Endothelial cell of umbilical vein (primary cell): ENCODE measurements around the gene GALNT1. TPM values are rescaled to one million over a fixed set of nuclear protein-coding genes. Genes with fewer than 3 reads are reported as not detected.

ENCODE experiments used
- BruUV-seq: library from RNA; stranded (reverse); fragments of 400-500 nt; replicated peaks from 2 replicates; lab custom pipeline; 2021; lab: Mats Ljungman, UMichigan
- CTCF ChIA-PET: fragments of 300-600, 350-600 bp; sonication (Branson Sonifier 250); formaldehyde crosslinking; loops from one replicate; lab custom pipeline; 2021; ENCODE audit warnings: antibody characterized with exemption, inconsistent platforms; lab: Charles Lee
- POLR2A ChIA-PET: fragments of 300-600, 350-600 bp; sonication (Branson Sonifier 250); formaldehyde crosslinking; loops from one replicate; lab custom pipeline; 2021; ENCODE audit warnings: antibody characterized with exemption, inconsistent platforms; lab: Charles Lee
- DNase-seq: peaks from one replicate; pipeline ENCODE4 v3.0.0-alpha.2; 2011; ENCODE audit warnings: low read depth, low spot score
- FAIRE-seq: peaks from 2 replicates; lab custom pipeline; 2011; peaks lifted over from hg19 to GRCh38; lab: Jason Lieb, UNC
- H2AFZ ChIP-seq: 2 replicates; pipeline ENCODE4 v1.6.0; 2012; ENCODE audit warnings: low read depth, low read length, control low read depth, inconsistent platforms
- H3K27ac ChIP-seq: 2 replicates; pipeline ENCODE4 v1.5.1; 2011; ENCODE audit warnings: low read depth, mild to moderate bottlenecking, control low read depth, low read length, moderate library complexity; ENCODE audit not compliant: insufficient read depth
- H3K27me3 ChIP-seq, 2 experiments: 2 replicates each; pipeline versions ENCODE4 v1.6.0 to v1.6.1; 2011; ENCODE audit warnings: low read length in 2 of 2, mixed read lengths in 1 of 2; ENCODE audit not compliant: control insufficient read depth in 2 of 2, insufficient read depth in 2 of 2
- H3K36me3 ChIP-seq, 2 experiments: 2 replicates in 1 of 2; 3 replicates in 1 of 2; pipeline ENCODE4 v1.5.1; 2011; ENCODE audit warnings: low read length in 2 of 2, mild to moderate bottlenecking in 1 of 2, moderate library complexity in 1 of 2; ENCODE audit not compliant: control insufficient read depth in 2 of 2, insufficient read depth in 2 of 2; ENCODE audit errors: extremely low read depth in 1 of 2
- H3K4me1 ChIP-seq: 3 replicates; pipeline ENCODE4 v1.5.1; 2011; ENCODE audit warnings: mild to moderate bottlenecking, low read length; ENCODE audit not compliant: control insufficient read depth, insufficient read depth; ENCODE audit errors: extremely low read depth
- H3K4me2 ChIP-seq: 2 replicates; pipeline ENCODE4 v1.6.1; 2011; ENCODE audit warnings: low read length, control low read depth, mixed read lengths; ENCODE audit not compliant: insufficient read depth
- H3K4me3 ChIP-seq, 3 experiments: fragments of 200-600 bp in 1 of 3; sonication (generic), shearing (Covaris generic) in 1 of 3; replicated peaks in 1 of 3; 2 replicates each; pipeline ENCODE4 v1.5.1; 2011 to 2016; ENCODE audit warnings: control low read depth in 3 of 3, low read length in 3 of 3, mild to moderate bottlenecking in 2 of 3, inconsistent platforms in 1 of 3, low read depth in 1 of 3, moderate library complexity in 1 of 3; ENCODE audit not compliant: insufficient read depth in 1 of 3
- H3K79me2 ChIP-seq: 2 replicates; pipeline ENCODE4 v1.6.0; 2012; ENCODE audit warnings: low read length, inconsistent platforms; ENCODE audit not compliant: control insufficient read depth, insufficient read depth
- H3K9ac ChIP-seq: replicated peaks from 2 replicates; pipeline ENCODE3; 2011; ENCODE audit warnings: low read length, control low read depth; ENCODE audit not compliant: insufficient read depth; ENCODE audit errors: extremely low read depth
- H3K9me1 ChIP-seq: replicated peaks from 3 replicates; pipeline ENCODE4 v1.6.0; 2011; ENCODE audit warnings: mild to moderate bottlenecking, low read length; ENCODE audit not compliant: control insufficient read depth, insufficient read depth; ENCODE audit errors: extremely low read depth
- H3K9me3 ChIP-seq: replicated peaks from 2 replicates; pipeline ENCODE4 v1.5.1; 2012; ENCODE audit warnings: low read length, inconsistent platforms; ENCODE audit not compliant: control insufficient read depth, insufficient read depth
- H4K20me1 ChIP-seq: replicated peaks from 2 replicates; pipeline ENCODE3; 2011; ENCODE audit warnings: mild to moderate bottlenecking, low read length; ENCODE audit not compliant: control insufficient read depth, insufficient read depth; ENCODE audit errors: extremely low read depth
- CTCF ChIP-seq, 2 donors: IDR thresholded peaks; 1 replicate in 1 of 2; 2 replicates in 1 of 2; pipeline ENCODE4 v1.5.1; 2011; ENCODE audit warnings: low read length in 2 of 2, mild to moderate bottlenecking in 2 of 2, moderate library complexity in 2 of 2, control low read depth in 1 of 2, inconsistent platforms in 1 of 2, low read depth in 1 of 2; ENCODE audit not compliant: insufficient read depth in 1 of 2; ENCODE audit errors: extremely low read depth in 1 of 2
- EZH2 ChIP-seq: IDR thresholded peaks from 2 replicates; pipeline ENCODE4 v1.6.1; 2012; ENCODE audit warnings: borderline replicate concordance, low read depth, mild to moderate bottlenecking, moderate library complexity, low read length, inconsistent platforms; ENCODE audit not compliant: severe bottlenecking
- FOS ChIP-seq: IDR thresholded peaks from 2 replicates; pipeline ENCODE4 v1.6.1; 2011; ENCODE audit warnings: mild to moderate bottlenecking, low read length, moderate library complexity, borderline replicate concordance; ENCODE audit not compliant: insufficient read depth
- GATA2 ChIP-seq: IDR thresholded peaks from 2 replicates; pipeline ENCODE4 v1.7.0; 2011; ENCODE audit warnings: low read depth, mild to moderate bottlenecking, moderate library complexity, mixed read lengths, low read length; ENCODE audit not compliant: insufficient read length, insufficient read depth
- JUN ChIP-seq: IDR thresholded peaks from 2 replicates; pipeline ENCODE4 v1.6.1; 2011; ENCODE audit warnings: borderline replicate concordance, low read depth; ENCODE audit not compliant: insufficient read length, insufficient read depth
- MAX ChIP-seq: IDR thresholded peaks from 2 replicates; pipeline ENCODE4 v1.6.1; 2011; ENCODE audit not compliant: insufficient read depth, insufficient read length
- MYC ChIP-seq: IDR thresholded peaks from one replicate; pipeline ENCODE4 v1.6.1; 2011; ENCODE audit warnings: mild to moderate bottlenecking, low read depth, low read length
- POLR2A ChIP-seq: IDR thresholded peaks from 2 replicates; pipeline ENCODE4 v1.6.1; 2012; ENCODE audit warnings: low read depth, mild to moderate bottlenecking, control low read depth, low read length
- POLR2AphosphoS5 ChIP-seq: IDR thresholded peaks from 2 replicates; pipeline ENCODE4 v1.6.1; 2012; ENCODE audit warnings: low read depth, mild to moderate bottlenecking, control low read depth, low read length, moderate library complexity; ENCODE audit not compliant: insufficient read depth
- dilution Hi-C: fragments of 300-500 bp; cut with MboI; formaldehyde crosslinking; loops from one replicate; pipeline ENCODE4 v1.15.0; 2019; ENCODE audit warnings: low sequenced_read_pairs; ENCODE audit not compliant: extremely low pct_ligation_motif_present
- intact Hi-C: fragments of 100-400 bp; cut with micrococcal nuclease; formaldehyde crosslinking; loops from one replicate; pipeline ENCODE4 v1.10.0; 2022
- polyA plus RNA-seq, 4 experiments: library from polyadenylated mRNA; depleted of rRNA in 3 of 4; stranded (reverse) in 3 of 4; unstranded in 1 of 4; fragments of >200 nt; gene quantifications; 2 replicates each; pipeline versions ENCODE4 v1.2.1 to v1.2.3, GENCODE V29; 2011 to 2012; ENCODE audit warnings: missing spikeins in 1 of 4
- total RNA-seq: library from RNA; stranded (reverse); gene quantifications from 2 replicates; pipeline ENCODE4 v1.2.3, GENCODE V29; 2021

GALNT1 gene
- total and polyA plus RNA-seq, 2 donors (not counting 3 experiments of a cell fraction or from before 2014, with no cell fraction given) = 89.9 to 360 TPM

GRCh38 chr18:35604369-35604768 is 22.8 kb downstream of the GALNT1 start:
- Histone ChIP-seq H2AFZ (no peak overlapping the region), H3K27me3 (no peaks in the 10 kb centered on the region), H3K27ac (no peak overlapping the region), H3K9me1 (no peaks in the 10 kb centered on the region), H3K4me2 (no peak overlapping the region), H3K79me2 (peaks cover 100% of the 10 kb centered on the region), H3K4me3 (no peak overlapping the region), H3K9me3 (no peaks in the 10 kb centered on the region), H3K36me3 (no peaks in the 10 kb centered on the region), H4K20me1 (peaks cover 2% of the 10 kb centered on the region), H3K9ac (no peak overlapping the region), H3K4me1 (peaks cover 29% of the 10 kb centered on the region)
- ChIA-PET POLR2A (no interaction called here), CTCF (no interaction called here)
- FAIRE-seq (peak; percentile 28), DNase-seq (no peak)
- BruUV-seq = no TSS peak
- dilution Hi-C loops = no loop called here
- intact Hi-C loops = loop anchor here (2.0 kb wide), 1 partner anchor 14 kb away; no protein-coding TSS in a partner anchor
- TF ChIP-seq JUN (no peak), MYC (no peak), POLR2AphosphoS5 (no peak), FOS (no peak), CTCF (IDR thresholded peaks at IDR 0.05; ENCODE audit: extremely low read depth in 1 of 2, insufficient read depth in 1 of 2, low read depth in 1 of 2, low read length in 2 of 2) (no peak), POLR2A (no peak), EZH2 (no peak), MAX (no peak), GATA2 (no peak)
